KG1 (cell line): Measurements from ENCODE around the gene TAF1B.

Experiments
- DNase-seq: peaks from one replicate; lab custom pipeline; 2025; lab: John Stamatoyannopoulos, UW

Gene TAF1B

GRCh38 chr2:9808334-9809063 lies 34.8 kb upstream of the TAF1B start:
- no peak for DNase-seq

GRCh38 chr2:9809064-9809356 lies 34.3 kb upstream of the TAF1B start:
- no peak for DNase-seq

GRCh38 chr2:9809448-9810088 lies 33.7 kb upstream of the TAF1B start:
- no peak for DNase-seq

DNA sequence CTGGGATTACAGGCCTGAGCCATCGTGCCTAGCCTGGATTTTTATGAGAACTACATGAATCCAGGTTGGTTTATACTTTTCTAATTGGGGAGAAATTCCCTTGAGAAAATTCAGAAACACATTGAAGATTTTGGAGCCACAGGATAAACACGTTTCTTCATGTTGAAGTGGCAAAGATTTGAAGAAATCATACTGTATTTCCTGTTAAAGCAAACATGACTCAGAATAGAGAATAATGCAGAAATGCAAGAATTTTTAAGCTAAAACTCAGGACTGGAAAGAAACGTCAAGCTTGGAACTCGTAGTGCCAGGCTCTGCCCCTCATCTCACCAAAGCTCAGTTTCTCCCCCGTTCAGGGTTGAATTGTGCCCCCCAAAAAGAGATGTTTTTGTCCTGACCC lies 32.1 kb upstream of the TAF1B start:
- DNase-seq: no peak

- DNase-seq: no peak
Measured at GRCh38 chr2:9811679-9812511, 31.4 kb upstream of the TAF1B start.

DNA sequence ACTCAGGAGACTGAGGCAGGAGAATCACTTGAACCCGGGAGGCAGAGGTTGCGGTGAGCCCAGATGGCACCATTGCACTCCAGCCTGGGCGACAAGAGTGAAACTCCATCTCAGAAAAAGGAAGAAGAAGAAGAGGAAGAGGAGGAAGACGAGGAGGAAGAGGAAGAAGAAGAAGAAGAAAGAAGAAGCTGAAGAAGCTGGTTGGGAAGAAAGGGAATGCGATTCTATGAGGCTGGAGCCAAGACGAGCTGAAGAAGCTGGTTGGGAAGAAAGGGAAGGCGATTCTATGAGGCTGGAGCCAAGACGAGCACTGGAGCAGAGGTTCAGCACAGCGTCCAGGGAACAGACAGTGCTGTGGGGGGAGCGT lies 30.3 kb upstream of the TAF1B start:
- DNase-seq: no peak

- peak; percentile 8 for DNase-seq
Measured at GRCh38 chr2:9813312-9814128, 29.8 kb upstream of the TAF1B start.

DNA sequence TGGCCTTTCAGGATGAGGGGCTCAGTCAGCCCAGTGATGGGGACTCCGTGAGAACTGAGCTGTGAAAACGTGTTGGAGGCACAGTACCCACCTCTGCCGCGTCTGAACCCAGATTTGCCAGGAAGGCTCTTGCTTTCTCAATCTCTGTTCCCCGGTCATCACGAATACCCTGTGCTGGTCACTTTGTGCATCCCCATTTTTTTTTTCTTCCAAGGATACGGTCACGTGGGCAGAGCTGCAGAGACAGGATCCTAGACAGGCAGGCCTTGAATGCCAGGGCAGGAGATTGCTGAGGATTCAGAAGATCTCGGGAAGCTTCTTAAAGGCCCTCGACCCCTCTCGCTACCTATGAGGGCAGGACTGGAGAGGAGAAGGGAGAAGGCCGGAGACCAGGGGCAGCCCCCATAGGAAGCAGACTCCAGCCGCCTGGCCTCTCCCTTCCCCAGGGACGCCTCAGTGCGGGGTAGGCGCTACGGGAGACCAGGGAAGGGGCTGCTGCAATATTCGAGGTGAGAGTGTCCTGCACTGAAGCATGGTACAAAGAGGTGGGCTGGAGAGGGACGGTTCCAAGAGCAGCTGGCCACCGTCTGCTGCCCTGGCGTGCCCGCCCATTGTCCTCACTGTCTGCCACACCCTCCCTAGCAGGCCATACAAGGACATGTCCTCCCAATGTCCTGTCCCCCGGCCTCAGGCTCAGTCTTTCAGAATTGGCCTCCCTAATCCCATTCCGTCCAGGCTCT lies 29.0 kb upstream of the TAF1B start:
- no peak for DNase-seq

GRCh38 chr2:9815076-9815475 lies 28.2 kb upstream of the TAF1B start:
- DNase-seq: no peak

- no peak for DNase-seq
Measured at GRCh38 chr2:9815844-9816279, 27.4 kb upstream of the TAF1B start.

GRCh38 chr2:9818097-9818496 lies 25.2 kb upstream of the TAF1B start:
- DNase-seq: no peak

- DNase-seq: no peak
Measured at GRCh38 chr2:9819551-9819950, 23.7 kb upstream of the TAF1B start.

DNA sequence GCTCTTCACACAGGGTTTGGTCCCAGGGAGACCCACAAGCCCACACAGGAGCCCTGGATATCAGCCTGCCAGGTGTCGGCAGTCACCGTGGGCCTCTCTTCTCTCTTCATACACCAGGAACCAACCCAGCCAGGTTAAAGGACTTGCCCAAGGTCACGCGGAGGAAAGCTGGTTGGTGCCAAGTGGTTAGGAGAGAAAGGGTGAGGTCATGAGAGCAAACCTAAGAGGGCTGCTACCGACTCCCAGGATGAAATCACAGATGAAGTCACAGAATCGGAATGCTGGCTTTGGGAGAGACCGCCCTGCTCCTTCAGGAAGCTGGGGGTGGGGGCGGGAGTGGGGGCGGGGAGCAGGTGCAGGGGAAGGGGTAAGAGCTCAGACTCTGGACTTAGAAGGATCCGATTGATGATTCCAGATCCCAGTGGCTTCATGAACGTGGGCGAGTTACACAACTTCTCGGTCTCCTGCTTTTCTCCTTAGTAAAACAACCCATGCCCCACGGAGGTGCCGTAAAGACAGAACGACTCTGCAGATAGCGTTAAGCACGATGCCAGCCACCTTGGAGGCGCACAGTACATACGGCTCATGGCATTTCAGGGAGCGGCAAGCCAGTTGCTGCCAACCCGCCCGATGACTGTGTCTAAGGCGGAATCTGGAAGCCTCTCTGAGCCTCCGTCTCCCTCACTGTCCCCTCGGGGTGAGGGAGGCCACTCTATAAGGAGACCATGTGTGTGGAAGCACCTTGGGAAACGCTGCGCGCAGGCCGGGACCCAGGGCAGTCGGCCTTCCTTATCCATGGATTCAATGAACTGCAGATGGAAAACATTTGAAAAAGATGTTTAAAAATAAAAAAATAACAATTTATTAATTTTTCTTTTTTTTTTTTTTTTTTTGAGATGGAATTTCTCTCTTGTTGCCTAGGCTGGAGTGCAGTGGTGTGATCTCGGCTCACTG lies 23.0 kb upstream of the TAF1B start:
- no peak for DNase-seq

- DNase-seq: no peak
Measured at GRCh38 chr2:9821805-9822445, 21.3 kb upstream of the TAF1B start.

DNA sequence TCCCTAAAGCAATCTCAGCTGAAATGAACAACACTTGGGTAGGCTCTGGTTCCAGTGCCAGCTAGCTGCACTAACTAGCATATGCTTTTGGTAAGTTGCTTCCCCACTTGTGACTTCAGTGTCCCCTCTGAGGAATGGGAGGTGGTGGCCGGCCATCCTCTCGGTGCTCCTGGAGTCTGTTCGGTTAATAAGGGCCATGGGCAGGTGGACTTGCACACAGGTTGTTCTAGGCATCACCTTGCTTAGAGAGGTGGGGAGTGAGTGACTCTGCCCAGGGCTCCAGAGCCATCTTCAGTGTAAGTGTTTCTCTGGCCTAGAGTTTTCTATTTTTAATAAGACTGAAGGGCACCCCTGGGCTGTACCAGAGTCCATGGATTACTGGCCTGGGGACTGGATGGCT lies 18.8 kb upstream of the TAF1B start:
- no peak for DNase-seq

- DNase-seq: no peak
Measured at GRCh38 chr2:9824956-9825720, 18.1 kb upstream of the TAF1B start.

DNA sequence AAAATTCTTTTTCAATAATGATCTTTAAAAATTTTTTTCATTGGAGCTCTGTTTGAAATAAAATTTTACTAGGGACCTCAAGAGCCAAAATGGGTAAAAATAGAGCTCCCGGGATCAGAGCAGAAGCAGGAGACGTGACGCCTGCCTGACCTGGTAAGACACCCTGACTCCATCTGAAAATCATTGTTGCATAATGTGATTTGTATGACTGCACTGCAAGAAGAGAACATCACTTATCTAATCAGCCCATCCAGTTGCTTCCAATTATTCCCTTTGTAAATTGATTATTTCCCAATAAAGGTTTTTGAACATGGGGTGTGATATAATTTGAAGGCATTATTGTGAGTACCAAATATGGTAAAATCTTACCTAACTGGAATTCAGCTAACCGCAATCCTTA lies 17.1 kb upstream of the TAF1B start:
- DNase-seq: no peak

- DNase-seq: no peak
Measured at GRCh38 chr2:9830685-9831410, 12.4 kb upstream of the TAF1B start.

- DNase-seq: no peak
Measured at GRCh38 chr2:9831670-9832069, 11.6 kb upstream of the TAF1B start.
